K562 (cell line): Measurements from ENCODE around the gene SRPK2. TPM values are rescaled to one million over a fixed set of nuclear protein-coding genes. Genes with fewer than 3 reads are reported as not detected.

Experiments used
- ATAC-seq: fragments of 200-7000 bp; cut with Tn5 transposase; 3 replicates; pipeline ENCODE4 v1.9.1; 2020; ENCODE audit warnings: moderate library complexity
- BruUV-seq: library from RNA; stranded (reverse); fragments of 400-500 nt; replicated peaks from 2 replicates; lab custom pipeline; 2021; lab: Mats Ljungman, UMichigan
- CTCF ChIA-PET: fragments of 300-600 bp; formaldehyde crosslinking; extraction: SDS; loops from one replicate; lab custom pipeline; 2021; ENCODE audit warnings: low intra/inter-chr PET ratio; lab: Yijun Ruan, JAX
- POLR2A ChIA-PET: fragments of 300-600, 350-650 bp; sonication (Branson Sonifier 250); formaldehyde crosslinking; extraction: SDS; loops from one replicate; lab custom pipeline; 2021; ENCODE audit warnings: antibody characterized with exemption, inconsistent platforms; lab: Yijun Ruan, JAX
- DNase-seq, 4 experiments: peaks; one replicate each; pipeline versions ENCODE4 v3.0.0 to v3.0.0-alpha.2; 2011 to 2018; ENCODE audit warnings: low spot score in 3 of 4, mixed read lengths in 3 of 4; ENCODE audit errors: extremely low read depth in 1 of 4
- FAIRE-seq: peaks from 2 replicates; lab custom pipeline; 2011; peaks lifted over from hg19 to GRCh38; lab: Jason Lieb, UNC
- H2AFZ ChIP-seq: 2 replicates; pipeline ENCODE4 v1.6.0; 2011; ENCODE audit warnings: low read depth, low read length, control low read depth, inconsistent platforms
- H3K27ac ChIP-seq: fragments of 200-600 bp; 3 replicates; pipeline ENCODE4 v1.8.0; 2011; ENCODE audit warnings: low read depth, mild to moderate bottlenecking, control low read depth, inconsistent platforms, low read length, moderate library complexity, mixed read lengths; ENCODE audit errors: extremely low read depth
- H3K27me3 ChIP-seq, 2 experiments: fragments of 300-600 bp in 1 of 2; 2 replicates in 1 of 2; 3 replicates in 1 of 2; pipeline versions ENCODE4 v1.6.0 to v1.8.0; 2011; ENCODE audit warnings: inconsistent platforms in 2 of 2, low read length in 2 of 2, mild to moderate bottlenecking in 1 of 2, mixed read lengths in 1 of 2, moderate library complexity in 1 of 2; ENCODE audit not compliant: control insufficient read depth in 2 of 2, insufficient read depth in 2 of 2
- H3K36me3 ChIP-seq: fragments of 300-600 bp; 3 replicates; pipeline ENCODE4 v1.8.0; 2011; ENCODE audit warnings: mild to moderate bottlenecking, low read length, inconsistent platforms; ENCODE audit not compliant: control insufficient read depth, insufficient read depth
- H3K4me1 ChIP-seq, 2 experiments: fragments of 200-600 bp in 1 of 2; replicated peaks in 1 of 2; 2 replicates in 1 of 2; 3 replicates in 1 of 2; pipeline versions ENCODE4 v1.5.1 to v1.8.0; 2011; ENCODE audit warnings: inconsistent platforms in 2 of 2, low read length in 2 of 2, mild to moderate bottlenecking in 1 of 2, mixed read lengths in 1 of 2, moderate library complexity in 1 of 2; ENCODE audit not compliant: control insufficient read depth in 2 of 2, insufficient read depth in 2 of 2
- H3K4me2 ChIP-seq: 2 replicates; pipeline ENCODE4 v1.6.1; 2011; ENCODE audit warnings: low read length, control low read depth, inconsistent platforms, mixed read lengths; ENCODE audit not compliant: insufficient read depth
- H3K4me3 ChIP-seq: fragments of 200-600 bp; sonication (generic), shearing (Covaris generic); 2 replicates; pipeline ENCODE4 v1.5.1; 2016; ENCODE audit warnings: control low read depth, inconsistent platforms
- H3K79me2 ChIP-seq: fragments of 200-600 bp; 3 replicates; pipeline ENCODE4 v1.8.0; 2011; ENCODE audit warnings: low read length, inconsistent platforms; ENCODE audit not compliant: control insufficient read depth, insufficient read depth
- H3K9ac ChIP-seq, 2 experiments: 2 replicates each; pipeline versions ENCODE4 v1.6.0 to v1.6.1; 2011; ENCODE audit warnings: low read depth in 2 of 2, low read length in 2 of 2, control low read depth in 1 of 2, inconsistent platforms in 1 of 2, mild to moderate bottlenecking in 1 of 2, mixed read lengths in 1 of 2; ENCODE audit not compliant: insufficient read depth in 1 of 2
- H3K9me1 ChIP-seq: one replicate; pipeline ENCODE4 v1.6.0; 2011; ENCODE audit warnings: inconsistent platforms, mild to moderate bottlenecking, low read length, moderate library complexity; ENCODE audit not compliant: control insufficient read depth, insufficient read depth
- H3K9me3 ChIP-seq: replicated peaks from 2 replicates; pipeline ENCODE4 v1.5.1; 2011; ENCODE audit warnings: low read depth, low read length, inconsistent platforms; ENCODE audit not compliant: control insufficient read depth, insufficient read depth
- H4K20me1 ChIP-seq: replicated peaks from 2 replicates; pipeline ENCODE4 v1.6.1; 2011; ENCODE audit warnings: low read length, inconsistent platforms, mixed read lengths; ENCODE audit not compliant: control insufficient read depth, insufficient read depth
- BRF1 ChIP-seq: IDR thresholded peaks from 3 replicates; pipeline ENCODE4 v1.6.1; 2011; ENCODE audit warnings: borderline replicate concordance, mild to moderate bottlenecking; ENCODE audit not compliant: insufficient read length; ENCODE audit errors: extremely low read depth
- CEBPB ChIP-seq: fragments of 450-650 bp; IDR thresholded peaks from 2 replicates; pipeline ENCODE4 v1.6.1; 2016; ENCODE audit warnings: missing genetic modification characterization, missing compliant biosample characterization
- ETS2 ChIP-seq: IDR thresholded peaks from 2 replicates; pipeline ENCODE4 v1.6.1; 2016; ENCODE audit warnings: borderline replicate concordance, missing genetic modification characterization, mild to moderate bottlenecking, moderate library complexity, missing compliant biosample characterization; ENCODE audit not compliant: poor library complexity, severe bottlenecking
- GTF3C2 ChIP-seq: IDR thresholded peaks from 3 replicates; pipeline ENCODE4 v1.6.1; 2011; ENCODE audit warnings: borderline replicate concordance, mild to moderate bottlenecking, moderate library complexity; ENCODE audit not compliant: insufficient read length; ENCODE audit errors: extremely low read depth
- HNRNPUL1 ChIP-seq: fragments of 200-400 bp; formaldehyde crosslinking; IDR thresholded peaks from 2 replicates; pipeline ENCODE4 v1.6.1; 2017; ENCODE audit warnings: low read length
- KLF16 ChIP-seq: IDR thresholded peaks from 2 replicates; pipeline ENCODE4 v1.6.1; 2016; ENCODE audit warnings: antibody characterized with exemption
- MEIS2 ChIP-seq: fragments of 450-650 bp; IDR thresholded peaks from 2 replicates; pipeline ENCODE4 v1.6.1; 2014; ENCODE audit warnings: mild to moderate bottlenecking; ENCODE audit not compliant: partially characterized antibody
- RUNX1 ChIP-seq: sonication (generic); IDR thresholded peaks from 2 replicates; pipeline ENCODE4 v1.6.1; 2016; ENCODE audit warnings: antibody characterized with exemption, low read depth
- SETDB1 ChIP-seq: IDR thresholded peaks from one replicate; pipeline ENCODE4 v1.6.1; 2012; ENCODE audit warnings: low read length, control low read depth, inconsistent platforms
- SMC3 ChIP-seq: conservative IDR thresholded peaks from 2 replicates; pipeline ENCODE4 v1.6.1; 2011; ENCODE audit warnings: low read depth, low read length, improper control_type of control experiment; ENCODE audit not compliant: insufficient read depth
- TAF1 ChIP-seq: IDR thresholded peaks from 2 replicates; pipeline ENCODE4 v1.6.1; 2011; ENCODE audit warnings: mild to moderate bottlenecking, low read length, moderate library complexity; ENCODE audit not compliant: insufficient read depth, control insufficient read depth, severe bottlenecking; ENCODE audit errors: extremely low read depth
- U2AF1 ChIP-seq: fragments of 200-400 bp; formaldehyde crosslinking; optimal IDR thresholded peaks from 2 replicates; pipeline ENCODE3; 2017; ENCODE audit warnings: mild to moderate bottlenecking, low read depth, low read length, moderate library complexity
- ZNF586 ChIP-seq: fragments of 450-650 bp; formaldehyde crosslinking; conservative IDR thresholded peaks from 2 replicates; pipeline ENCODE4 v1.4.0; 2020; ENCODE audit warnings: mild to moderate bottlenecking, moderate library complexity
- WGBS: fragments of 100-300 bp; shearing (Covaris generic); methylation state at CpG from one replicate; pipeline ENCODE4 v1.1.6; 2016; ENCODE audit warnings: low coverage, mixed read lengths; ENCODE audit not compliant: insufficient coverage; ENCODE audit errors: missing lambda C conversion rate; 5-methylcytosine and 5-hydroxymethylcytosine counted together
- in situ Hi-C: fragments of 300-500 bp; cut with MboI; formaldehyde crosslinking; loops from 4 replicates; pipeline ENCODE4 v1.15.0; 2018; ENCODE audit warnings: inconsistent platforms, mixed read lengths
- intact Hi-C: fragments of 100-400 bp; cut with micrococcal nuclease; formaldehyde crosslinking; loops from 2 replicates; pipeline ENCODE4 v1.14.2; 2022
- polyA plus RNA-seq, 8 experiments: library from polyadenylated mRNA; depleted of rRNA in 4 of 8; stranded (reverse) in 5 of 8; unstranded in 3 of 8; fragments of >200 nt; fragmentation: Nextera tagmentation in 2 of 8; fragmentation: Illumina TruSeq in 1 of 8; extraction: Ambion mirVana in 2 of 8; extraction: Trizol in 1 of 8; gene quantifications; 2 replicates each; pipeline versions ENCODE4 v1.2.1 to v1.2.3, GENCODE V29; 2011 to 2014; ENCODE audit warnings: inconsistent platforms in 1 of 8, missing spikeins in 1 of 8
- total RNA-seq, 7 experiments: library from RNA; depleted of rRNA in 6 of 7; stranded (reverse); fragments of >200 nt in 6 of 7; fragmentation: Illumina TruSeq in 2 of 7; extraction: Trizol in 2 of 7; gene quantifications; 2 replicates each; pipeline versions ENCODE4 v1.2.1 to v1.2.3, GENCODE V29; 2011 to 2021; ENCODE audit warnings: low replicate concordance in 1 of 7
- TF ChIP-seq, protein P1 (sequence below), 2 experiments: fragments of 200-800 bp in 1 of 2; sonication (Bioruptor generic) in 1 of 2; sonication (generic) in 1 of 2; formaldehyde crosslinking in 1 of 2; IDR thresholded peaks in 1 of 2; conservative IDR thresholded peaks in 1 of 2; 2 replicates each; pipeline versions ENCODE4 v1.5.0 to v1.6.1; 2016 to 2020; ENCODE audit warnings: missing compliant biosample characterization in 1 of 2, missing genetic modification characterization in 1 of 2, missing genetic modification reagents in 1 of 2

SRPK2 gene
- total and polyA plus RNA-seq, 9 of the 15 experiments (the other 6 are each of a cell fraction or from before 2014, with no cell fraction given), result 21.5 to 44.7 (median 33.3) TPM

- peak overlapping the region; percentile 5; the same call in 1 of the 2 replicates for H3K4me2 ChIP-seq
- H3K4me3 ChIP-seq, result no peak overlapping the region
- peaks cover 45% of the 10 kb centered on the region for H3K79me2 ChIP-seq
- DNase-seq (peak in 3 of 4 experiments; percentile 29 to 65 (median 59)), ATAC-seq (peak; percentile 88), FAIRE-seq (peak; percentile 76)
- BruUV-seq, result no TSS peak
- peak overlapping the region in 1 of 2 experiments; percentile 7; a peak in 1 of 4 replicates for H3K9ac ChIP-seq
- 7% methylated on average over 2 of the region's 2 CpGs for WGBS
- ChIA-PET POLR2A (interaction anchor here (0.7 to 1.3 kb wide), 3 partner anchors 11 to 24 kb away, joined by 3 read pairs; no protein-coding TSS in a partner anchor), CTCF (interaction anchor here (0.5 to 0.7 kb wide), 2 partner anchors 16 to 122 kb away, joined by 4 to 5 read pairs; no protein-coding TSS in a partner anchor)
- H3K9me3 ChIP-seq, result no peaks in the 10 kb centered on the region
- intact Hi-C loops (no loop called here), in situ Hi-C loops (no loop called here)
- no peaks in the 10 kb centered on the region for H3K36me3 ChIP-seq
- peaks cover 4 to 7% of the 10 kb centered on the region in 2 experiments; a peak in 3 of 5 replicates for H3K4me1 ChIP-seq
- no peaks in the 10 kb centered on the region for H3K27me3 ChIP-seq
- peaks cover 13% of the 10 kb centered on the region; the same call in 1 of the 2 replicates for H4K20me1 ChIP-seq
- no peak overlapping the region for H2AFZ ChIP-seq
- H3K9me1 ChIP-seq, result no peaks in the 10 kb centered on the region
- H3K27ac ChIP-seq, result no peak overlapping the region
- no peak for TF ChIP-seq CEBPB (tag)
- TF ChIP-seq KLF16, result no peak
- TF ChIP-seq ZNF586 (CRISPR knock-in tag), result no peak
- TF ChIP-seq RUNX1, result no peak
- TF ChIP-seq, protein P1, sequence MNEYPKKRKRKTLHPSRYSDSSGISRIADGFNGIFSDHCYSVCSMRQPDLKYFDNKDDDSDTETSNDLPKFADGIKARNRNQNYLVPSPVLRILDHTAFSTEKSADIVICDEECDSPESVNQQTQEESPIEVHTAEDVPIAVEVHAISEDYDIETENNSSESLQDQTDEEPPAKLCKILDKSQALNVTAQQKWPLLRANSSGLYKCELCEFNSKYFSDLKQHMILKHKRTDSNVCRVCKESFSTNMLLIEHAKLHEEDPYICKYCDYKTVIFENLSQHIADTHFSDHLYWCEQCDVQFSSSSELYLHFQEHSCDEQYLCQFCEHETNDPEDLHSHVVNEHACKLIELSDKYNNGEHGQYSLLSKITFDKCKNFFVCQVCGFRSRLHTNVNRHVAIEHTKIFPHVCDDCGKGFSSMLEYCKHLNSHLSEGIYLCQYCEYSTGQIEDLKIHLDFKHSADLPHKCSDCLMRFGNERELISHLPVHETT (CRISPR knock-in tag; conservative IDR thresholded peaks at IDR 0.05 in 1 of 2, IDR thresholded peaks at IDR 0.05 in 1 of 2), result no peak
- TF ChIP-seq U2AF1, result no peak
- TF ChIP-seq SETDB1, result no peak
- no peak for TF ChIP-seq BRF1
- TF ChIP-seq MEIS2, result no peak
- TF ChIP-seq GTF3C2, result no peak
- TF ChIP-seq SMC3, result no peak
- TF ChIP-seq ETS2 (tag), result no peak
- TF ChIP-seq TAF1, result no peak
- TF ChIP-seq HNRNPUL1, result no peak
Measured at GRCh38 chr7:105309235-105310169, 79.2 kb downstream of the SRPK2 start.
